K562 (cell line): Measurements from ENCODE around the gene ENDOU. TPM values are rescaled to one million over a fixed set of nuclear protein-coding genes. Genes with fewer than 3 reads are reported as not detected.

Experiments
- E2F8 ChIP-seq: fragments of 450-650 bp; IDR thresholded peaks from 2 replicates; pipeline ENCODE4 v1.7.1; 2018; ENCODE audit warnings: mild to moderate bottlenecking, low read depth; ENCODE audit not compliant: partially characterized antibody
- POU5F1 ChIP-seq: fragments of 150-350 bp; IDR thresholded peaks from 2 replicates; pipeline ENCODE4 v1.6.1; 2014; ENCODE audit warnings: borderline replicate concordance, low read length, low read depth, mild to moderate bottlenecking; ENCODE audit not compliant: partially characterized antibody
- SLC30A9 ChIP-seq: fragments of 250-450 bp; sonication (Bioruptor Pico); IDR thresholded peaks from 2 replicates; pipeline ENCODE4 v1.8.0; 2022; ENCODE audit warnings: mild to moderate bottlenecking, moderate library complexity
- polyA plus RNA-seq, 8 experiments: library from polyadenylated mRNA; depleted of rRNA in 4 of 8; stranded (reverse) in 5 of 8; unstranded in 3 of 8; fragments of >200 nt; fragmentation: Nextera tagmentation in 2 of 8; fragmentation: Illumina TruSeq in 1 of 8; extraction: Ambion mirVana in 2 of 8; extraction: Trizol in 1 of 8; gene quantifications; 2 replicates each; pipeline versions ENCODE4 v1.2.1 to v1.2.3, GENCODE V29; 2011 to 2014; ENCODE audit warnings: inconsistent platforms in 1 of 8, missing spikeins in 1 of 8
- total RNA-seq, 7 experiments: library from RNA; depleted of rRNA in 6 of 7; stranded (reverse); fragments of >200 nt in 6 of 7; fragmentation: Illumina TruSeq in 2 of 7; extraction: Trizol in 2 of 7; gene quantifications; 2 replicates each; pipeline versions ENCODE4 v1.2.1 to v1.2.3, GENCODE V29; 2011 to 2021; ENCODE audit warnings: low replicate concordance in 1 of 7
- TF ChIP-seq, protein P1 (sequence below): fragments of 250-450 bp; sonication (Bioruptor Pico); IDR thresholded peaks from 2 replicates; pipeline ENCODE4 v1.4.0; 2020; ENCODE audit warnings: mild to moderate bottlenecking

Gene ENDOU
- total and polyA plus RNA-seq, 9 of the 15 experiments (the other 6 are each of a cell fraction or from before 2014, with no cell fraction given), result 0.03 TPM; not detected in 8

DNA sequence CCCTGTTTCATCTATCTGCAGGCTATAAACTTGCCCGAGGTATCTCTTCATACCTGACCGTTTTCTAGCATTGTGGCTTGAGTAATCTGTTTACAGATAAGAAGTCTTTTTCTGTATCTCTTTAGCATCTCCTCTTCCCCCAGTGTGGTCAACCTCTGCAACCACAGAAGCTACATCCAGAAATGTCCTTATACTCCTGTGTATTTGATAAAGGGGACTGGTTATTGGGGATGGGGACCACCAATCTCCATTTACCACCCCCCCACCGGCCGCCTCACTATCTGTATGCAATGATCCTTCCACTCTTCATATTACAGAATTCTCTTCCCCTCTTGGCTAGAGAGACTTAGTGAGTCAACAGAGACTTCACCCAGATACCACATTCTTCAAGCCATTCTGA, 16.1 kb downstream of the ENDOU start (continued):
- no peak for TF ChIP-seq E2F8
- TF ChIP-seq, protein P1, sequence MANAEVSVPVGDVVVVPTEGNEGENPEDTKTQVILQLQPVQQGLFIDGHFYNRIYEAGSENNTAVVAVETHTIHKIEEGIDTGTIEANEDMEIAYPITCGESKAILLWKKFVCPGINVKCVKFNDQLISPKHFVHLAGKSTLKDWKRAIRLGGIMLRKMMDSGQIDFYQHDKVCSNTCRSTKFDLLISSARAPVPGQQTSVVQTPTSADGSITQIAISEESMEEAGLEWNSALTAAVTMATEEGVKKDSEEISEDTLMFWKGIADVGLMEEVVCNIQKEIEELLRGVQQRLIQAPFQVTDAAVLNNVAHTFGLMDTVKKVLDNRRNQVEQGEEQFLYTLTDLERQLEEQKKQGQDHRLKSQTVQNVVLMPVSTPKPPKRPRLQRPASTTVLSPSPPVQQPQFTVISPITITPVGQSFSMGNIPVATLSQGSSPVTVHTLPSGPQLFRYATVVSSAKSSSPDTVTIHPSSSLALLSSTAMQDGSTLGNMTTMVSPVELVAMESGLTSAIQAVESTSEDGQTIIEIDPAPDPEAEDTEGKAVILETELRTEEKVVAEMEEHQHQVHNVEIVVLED (CRISPR knock-in tag), result no peak
- TF ChIP-seq SLC30A9 (CRISPR knock-in tag), result no peak
- TF ChIP-seq POU5F1, result no peak
- TF ChIP-seq, all 486 proteins: peak for 5
